GM19463 (cell line): Measurements from ENCODE around the gene CKM.
"Not testable (repeated sequence)": the region's sequence is repeated elsewhere in the genome, so short reads cannot be mapped to it uniquely, and the experiment has no call there.

Experiments
- ATAC-seq: cut with Tn5 transposase; IDR thresholded peaks from one replicate; pipeline ENCODE4 v1.9.1; 2021; ENCODE audit warnings: mild to moderate bottlenecking, moderate library complexity; ENCODE audit not compliant: unreplicated experiment

The CKM gene

GRCh38 chr19:45322311-45322710, 364 bp downstream of the CKM start:
- no peak for ATAC-seq

- ATAC-seq, result no peak
Measured at GRCh38 chr19:45321848-45322247, 827 bp downstream of the CKM start.

- ATAC-seq, result no peak
Measured at GRCh38 chr19:45320997-45321775, 1.5 kb downstream of the CKM start.

- no peak for ATAC-seq
Measured at GRCh38 chr19:45315304-45315703, 7.4 kb downstream of the CKM start.

GRCh38 chr19:45314708-45315245, 7.9 kb downstream of the CKM start:
- no peak for ATAC-seq

- not testable (repeated sequence) for ATAC-seq
Measured at GRCh38 chr19:45312285-45312684, 10.4 kb downstream of the CKM start.

- no peak for ATAC-seq
Measured at GRCh38 chr19:45311621-45312020, 11.1 kb downstream of the CKM start.

- ATAC-seq, result not testable (repeated sequence)
Measured at GRCh38 chr19:45309322-45309721, 13.4 kb downstream of the CKM start.

GRCh38 chr19:45307361-45307760, 15.3 kb downstream of the CKM start:
- no peak for ATAC-seq

GRCh38 chr19:45306518-45307027, 16.1 kb downstream of the CKM start:
- no peak for ATAC-seq

- no peak for ATAC-seq
Measured at GRCh38 chr19:45306040-45306439, 16.6 kb downstream of the CKM start.

GRCh38 chr19:45305421-45305820, 17.3 kb downstream of the CKM start:
- ATAC-seq, result no peak

- no peak for ATAC-seq
Measured at GRCh38 chr19:45305007-45305406, 17.7 kb downstream of the CKM start.

GRCh38 chr19:45304141-45304926, 18.3 kb downstream of the CKM start:
- ATAC-seq, result no peak

- ATAC-seq, result no peak
Measured at GRCh38 chr19:45303269-45304060, 19.2 kb downstream of the CKM start.

- ATAC-seq, result no peak
Measured at GRCh38 chr19:45302416-45302815, 20.3 kb downstream of the CKM start.

- no peak for ATAC-seq
Measured at GRCh38 chr19:45299719-45300118, 23.0 kb downstream of the CKM start.

- no peak for ATAC-seq
Measured at GRCh38 chr19:45298264-45298663, 24.4 kb downstream of the CKM start.

GRCh38 chr19:45297674-45298073, 25.0 kb downstream of the CKM start:
- no peak for ATAC-seq

- no peak for ATAC-seq
Measured at GRCh38 chr19:45296355-45296754, 26.3 kb downstream of the CKM start.

- ATAC-seq, result no peak
Measured at GRCh38 chr19:45295873-45296272, 26.8 kb downstream of the CKM start.
